ENCODE results near the gene SMG1. TPM values are rescaled to one million over a fixed set of nuclear protein-coding genes. Genes with fewer than 3 reads are reported as not detected.
"Not testable (repeated sequence)": the region's sequence is repeated elsewhere in the genome, so short reads cannot be mapped to it uniquely, and the experiment has no call there.

The SMG1 gene
- polyA plus RNA-seq, 1 donor: 86.3 TPM

DNA sequence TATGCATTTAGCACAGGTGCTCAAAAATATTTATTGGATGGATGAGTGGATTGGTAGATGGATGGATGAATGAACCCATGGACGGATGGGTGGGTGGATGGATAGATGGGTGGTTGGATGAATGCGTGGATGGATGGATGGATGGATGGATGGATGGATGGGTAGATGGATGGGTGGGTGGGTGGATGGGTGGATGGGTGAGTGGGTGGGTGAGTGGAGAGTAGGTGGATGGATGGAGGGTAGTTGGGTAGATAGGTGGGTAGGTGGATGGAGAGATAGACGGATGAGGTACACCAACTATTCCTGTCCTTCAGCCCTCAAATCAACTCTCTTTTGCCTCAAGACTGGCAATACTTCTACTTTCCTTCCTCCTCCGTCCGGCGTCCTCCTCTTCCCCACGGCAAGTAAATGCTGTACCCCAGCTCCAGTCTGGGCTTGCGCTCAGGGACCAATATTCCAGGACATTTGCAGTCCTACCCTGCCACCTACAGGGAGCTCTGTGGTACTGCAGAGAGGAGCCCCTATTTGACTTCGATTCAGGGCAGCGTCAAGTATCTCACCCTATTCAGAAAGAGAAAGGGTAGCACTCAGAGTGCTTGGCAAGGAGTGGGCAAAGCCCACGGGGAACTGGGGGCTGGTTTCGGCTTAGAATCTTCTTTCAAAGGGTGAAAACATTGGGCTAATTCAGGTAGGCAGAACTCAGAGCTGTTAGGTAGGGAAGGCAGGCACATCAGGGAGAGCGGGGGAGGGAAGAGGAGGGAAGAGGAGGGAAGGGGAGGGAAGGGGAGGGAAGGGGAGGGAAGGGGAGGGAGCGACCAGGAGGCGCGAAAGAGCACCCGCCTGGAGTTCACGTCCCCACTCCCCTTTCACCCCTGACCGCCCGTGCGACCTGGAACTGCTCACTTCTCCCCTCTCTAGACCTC, 166.3 kb downstream of the SMG1 start:
- not testable (repeated sequence) for DNase-seq

GRCh38 chr16:18757960-18758660, 168.1 kb downstream of the SMG1 start:
- DNase-seq: not testable (repeated sequence)

DNA sequence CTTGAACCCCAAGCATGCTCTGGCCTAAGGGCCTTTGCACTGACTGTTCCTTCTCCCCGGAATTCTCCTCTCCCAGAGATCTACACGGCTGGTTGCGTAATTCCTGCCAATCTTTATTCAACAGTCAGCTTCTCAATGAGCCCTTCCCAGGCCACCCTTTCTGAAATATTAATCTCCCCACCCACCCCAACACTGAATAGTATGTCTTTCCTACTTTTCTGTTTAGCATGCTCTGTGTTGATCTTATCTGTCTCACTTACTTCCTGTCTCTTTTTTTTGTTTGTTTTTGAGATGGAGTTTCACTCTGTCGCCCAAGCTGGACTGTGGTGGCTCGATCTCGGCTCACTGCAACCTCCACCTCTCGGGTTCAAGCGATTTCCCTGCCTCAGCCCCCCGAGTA, 169.6 kb downstream of the SMG1 start:
- not testable (repeated sequence) for DNase-seq

Other genes starting within 250 kb of the SMG1 start
- 2,057 TPM for gene RPS15A, start 136.1 kb downstream of the SMG1 start, polyA plus RNA-seq (ENCODE audit: insufficient read length)
- 315 TPM for gene ARL6IP1, start 124.9 kb downstream of the SMG1 start, polyA plus RNA-seq (ENCODE audit: insufficient read length)
- 2.0 TPM for gene TMC7, start 57.5 kb upstream of the SMG1 start, polyA plus RNA-seq (ENCODE audit: insufficient read length)
- 36.3 TPM for gene COQ7, start 141.2 kb upstream of the SMG1 start, polyA plus RNA-seq (ENCODE audit: insufficient read length)
- gene ITPRIPL2, start 187.6 kb upstream of the SMG1 start, polyA plus RNA-seq (ENCODE audit: insufficient read length): 15.9 TPM
- 12.2 TPM for gene SYT17, start 241.8 kb upstream of the SMG1 start, polyA plus RNA-seq (ENCODE audit: insufficient read length)

Data from left kidney (tissue), 2 donors.